Tibial artery (tissue), 4 donors: Measurements from ENCODE around the gene STARD5.

ENCODE experiments used
- DNase-seq, 2 donors: peaks; one replicate each; pipeline ENCODE4 v3.0.0-alpha.2; 2019
- H3K27ac ChIP-seq, 2 donors: fragments of 200-600 bp; sonication (generic) in 1 of 2; 1 replicate in 1 of 2; 2 replicates in 1 of 2; pipeline ENCODE4 v1.5.1; 2018 to 2019; ENCODE audit warnings: mild to moderate bottlenecking in 1 of 2
- H3K27me3 ChIP-seq, 2 donors: fragments of 200-600 bp; sonication (generic) in 1 of 2; one replicate each; pipeline versions ENCODE4 v1.5.1 to v1.6.0; 2016 to 2019
- H3K36me3 ChIP-seq, 3 donors: fragments of 200-600 bp; sonication (generic) in 2 of 3; one replicate each; pipeline ENCODE4 v1.5.1; 2016 to 2019; ENCODE audit warnings: mild to moderate bottlenecking in 2 of 3
- H3K4me1 ChIP-seq, 4 donors: fragments of 200-600 bp; sonication (generic) in 2 of 4; 1 replicate in 3 of 4; 2 replicates in 1 of 4; pipeline ENCODE4 v1.5.1; 2016 to 2019
- H3K4me3 ChIP-seq, 2 donors: fragments of 200-600 bp; sonication (generic) in 1 of 2; 1 replicate in 1 of 2; 2 replicates in 1 of 2; pipeline ENCODE4 v1.5.1; 2018 to 2019; ENCODE audit warnings: mild to moderate bottlenecking in 2 of 2
- H3K9me3 ChIP-seq, 3 donors: fragments of 200-600 bp; sonication (generic) in 1 of 3; one replicate each; pipeline ENCODE4 v1.5.1; 2016 to 2019
- CTCF ChIP-seq, 2 experiments: fragments of 200-600 bp in 1 of 2; fragments of 450-650 bp in 1 of 2; IDR thresholded peaks; one replicate each; pipeline ENCODE4 v1.5.1; 2017 to 2019; ENCODE audit warnings: antibody characterized with exemption in 2 of 2, mild to moderate bottlenecking in 1 of 2, moderate library complexity in 1 of 2
- intact Hi-C: fragments of 100-400 bp; cut with DNase I; formaldehyde crosslinking; loops from one replicate; pipeline ENCODE4 v1.15.0; 2023; ENCODE audit warnings: low total_unique reads

STARD5 gene

DNA sequence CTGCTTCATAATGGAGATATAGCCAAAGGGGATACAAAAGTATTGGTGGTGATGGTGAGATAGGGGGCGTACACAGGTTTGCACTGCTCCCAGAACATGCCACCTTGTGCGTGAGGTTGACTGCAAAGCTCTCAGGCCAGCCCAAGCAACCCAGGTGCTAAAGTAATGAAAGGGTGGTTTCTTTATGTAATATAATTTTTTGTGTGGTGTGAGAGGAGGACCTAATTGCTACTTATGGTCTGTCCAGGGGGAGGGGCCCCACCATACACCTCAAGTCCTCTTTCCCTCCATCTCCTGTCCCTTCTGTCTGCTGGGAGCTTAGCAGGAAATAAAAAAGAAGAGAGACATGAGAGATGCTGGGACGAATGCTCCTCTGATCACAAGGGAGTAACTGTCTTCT is 53.8 kb downstream of the STARD5 start:
- intact Hi-C loops: no loop called here
- no peak overlapping the region for H3K27ac ChIP-seq
- H3K4me3 ChIP-seq: no peak overlapping the region
- H3K4me1 ChIP-seq: peaks cover 0 to 14% (median 9%) of the 10 kb centered on the region in 4 donors
- no peak for TF ChIP-seq CTCF (IDR thresholded peaks at IDR 0.05)
- H3K9me3 ChIP-seq: no peaks in the 10 kb centered on the region
- DNase-seq: no peak
- peaks cover 0 to 12% (median 0%) of the 10 kb centered on the region in 3 donors for H3K36me3 ChIP-seq
- no peaks in the 10 kb centered on the region for H3K27me3 ChIP-seq

DNA sequence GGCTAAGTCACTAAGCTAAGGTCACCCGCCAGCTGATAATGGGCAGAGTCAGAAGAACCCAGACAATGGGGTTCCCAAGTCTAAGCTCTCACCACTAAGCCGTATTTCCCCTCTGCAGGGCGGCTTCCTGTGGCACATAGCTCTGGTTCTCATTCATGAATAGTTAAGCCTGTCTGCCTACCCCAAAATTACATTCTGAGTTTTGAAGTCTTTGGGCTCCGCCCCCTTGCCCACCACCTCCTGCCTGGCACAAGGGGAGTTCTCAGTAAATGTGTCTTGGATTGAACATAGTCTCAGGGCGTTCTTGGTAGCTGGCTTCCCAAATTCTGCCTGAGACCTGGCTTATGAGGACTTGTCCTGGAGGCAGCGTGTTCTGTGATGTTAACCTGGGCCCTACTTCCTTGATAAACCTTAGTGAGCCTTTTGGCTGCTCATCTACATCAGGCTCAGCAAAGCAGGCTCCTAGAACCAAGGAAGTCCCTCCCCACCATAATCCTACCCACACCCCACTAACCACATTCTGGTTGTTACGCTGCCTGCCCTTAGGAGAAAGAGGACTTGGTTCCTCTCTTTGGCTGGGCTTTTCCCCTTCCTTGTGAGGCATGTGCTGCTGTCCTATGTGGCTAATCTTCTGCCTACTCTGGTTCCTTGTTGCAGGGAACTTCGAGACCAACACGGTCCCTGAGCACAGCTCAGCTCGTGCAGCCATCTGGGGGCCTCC is 54.9 kb downstream of the STARD5 start:
- TF ChIP-seq CTCF (IDR thresholded peaks at IDR 0.05): no peak
- no peak for DNase-seq
- no peaks in the 10 kb centered on the region for H3K9me3 ChIP-seq
- no peak overlapping the region for H3K27ac ChIP-seq
- peaks cover 0 to 12% (median 0%) of the 10 kb centered on the region in 3 donors for H3K36me3 ChIP-seq
- H3K4me3 ChIP-seq: no peak overlapping the region
- H3K27me3 ChIP-seq: no peaks in the 10 kb centered on the region
- intact Hi-C loops: loop anchor here (5.0 kb wide), 2 partner anchors 117 to 162 kb away; no protein-coding TSS in a partner anchor
- H3K4me1 ChIP-seq: peaks cover 0 to 11% (median 9%) of the 10 kb centered on the region in 4 donors

GRCh38 chr15:81268340-81268739 is 55.6 kb downstream of the STARD5 start:
- Histone ChIP-seq H3K9me3 (no peaks in the 10 kb centered on the region), H3K27me3 (no peaks in the 10 kb centered on the region), H3K4me1 (peaks cover 0 to 11% (median 9%) of the 10 kb centered on the region in 4 donors), H3K36me3 (peaks cover 0 to 12% (median 0%) of the 10 kb centered on the region in 3 donors), H3K4me3 (no peak overlapping the region), H3K27ac (no peak overlapping the region)
- intact Hi-C loops: loop anchor here (5.0 kb wide), 2 partner anchors 116 to 161 kb away; no protein-coding TSS in a partner anchor
- no peak for DNase-seq
- TF ChIP-seq CTCF (IDR thresholded peaks at IDR 0.05): no peak

DNA sequence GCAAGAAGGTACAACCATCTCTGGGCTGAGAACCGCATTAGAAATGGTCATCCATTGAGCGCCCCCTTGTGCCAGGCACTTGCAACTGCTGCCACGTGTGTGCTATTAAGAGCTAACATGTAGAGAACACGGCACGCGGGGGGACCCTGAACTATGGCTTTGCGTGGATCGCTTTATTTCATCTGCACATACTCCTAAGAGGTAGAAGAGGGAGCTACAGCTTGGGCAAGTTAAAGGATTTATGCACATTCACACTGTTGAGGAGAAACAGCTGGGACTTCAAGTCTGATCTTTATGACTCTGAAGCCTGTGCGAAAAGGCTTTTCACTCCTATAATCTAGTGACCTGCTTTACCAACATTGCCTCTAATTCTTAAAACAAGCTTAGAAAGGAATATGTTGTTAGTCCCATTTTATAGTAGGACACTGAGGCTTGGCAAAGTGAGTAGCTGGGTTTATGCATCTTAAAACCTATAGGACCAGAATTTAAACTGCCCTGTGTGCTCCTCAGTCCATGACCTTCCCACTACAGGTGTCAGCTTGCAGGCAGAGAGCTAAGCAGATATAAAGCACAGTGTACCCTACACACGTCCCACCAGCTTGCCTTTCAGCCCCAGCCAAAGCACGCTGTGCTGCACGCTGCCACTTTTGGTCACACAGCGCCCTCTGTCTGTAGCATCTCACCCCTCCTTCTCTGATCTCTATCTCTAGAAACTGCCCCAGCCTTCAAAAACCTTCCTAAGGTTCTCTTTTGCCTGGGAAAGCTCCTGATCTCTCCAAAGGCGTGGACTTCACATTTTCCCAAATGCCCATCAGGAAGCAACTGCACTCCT is 57.8 kb downstream of the STARD5 start:
- no peak overlapping the region for H3K4me3 ChIP-seq
- no peaks in the 10 kb centered on the region for H3K9me3 ChIP-seq
- H3K4me1 ChIP-seq: peaks cover 0 to 11% (median 9%) of the 10 kb centered on the region in 4 donors
- DNase-seq: peak; percentile 85 to 87
- H3K27ac ChIP-seq: no peak overlapping the region
- TF ChIP-seq CTCF (IDR thresholded peaks at IDR 0.05): peak; percentile 84 to 85
- intact Hi-C loops: loop anchor here (5.0 kb wide), 2 partner anchors 114 to 159 kb away; no protein-coding TSS in a partner anchor
- no peaks in the 10 kb centered on the region for H3K27me3 ChIP-seq
- peaks cover 0 to 6% (median 0%) of the 10 kb centered on the region in 3 donors for H3K36me3 ChIP-seq

DNA sequence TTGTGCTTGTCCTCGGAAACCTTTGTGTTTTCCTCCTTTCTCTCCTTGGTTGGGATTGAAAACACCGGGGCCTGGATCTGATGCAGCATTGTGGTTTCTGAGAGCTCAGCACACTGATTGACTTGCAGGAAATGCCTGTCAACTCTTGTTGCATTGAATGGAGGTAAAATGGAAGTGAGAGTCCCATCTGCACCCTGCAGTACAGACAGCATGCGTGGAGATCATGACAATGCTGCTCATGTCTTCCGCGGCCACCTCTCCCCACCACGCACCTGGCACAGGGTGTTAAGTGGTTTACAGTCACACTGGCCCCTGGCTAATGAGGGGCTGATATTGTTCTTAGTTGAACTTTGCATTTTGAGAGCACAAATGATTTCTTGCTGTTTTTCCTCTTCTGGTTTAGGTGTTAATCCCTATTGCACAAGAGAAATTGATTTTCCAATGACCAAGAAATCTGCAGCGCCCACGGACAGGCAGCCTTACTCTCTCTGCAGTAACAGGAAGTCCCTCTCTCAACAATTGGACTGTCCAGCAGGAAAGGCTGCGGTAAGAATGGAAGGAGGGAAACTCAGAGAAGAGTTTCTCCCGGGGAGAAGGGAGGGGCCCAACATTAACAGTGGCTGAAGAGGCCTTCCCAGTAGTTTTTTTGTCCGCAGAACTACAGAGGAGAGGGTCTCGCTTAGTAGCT is 58.5 kb downstream of the STARD5 start:
- H3K27ac ChIP-seq: no peak overlapping the region
- intact Hi-C loops: loop anchor here (5.0 kb wide), 2 partner anchors 113 to 158 kb away; no protein-coding TSS in a partner anchor

More for the DNA sequence above, 58.5 kb downstream of the STARD5 start:
- Histone ChIP-seq H3K4me1 (peaks cover 0 to 11% (median 9%) of the 10 kb centered on the region in 4 donors), H3K27me3 (no peaks in the 10 kb centered on the region), H3K9me3 (no peaks in the 10 kb centered on the region), H3K4me3 (no peak overlapping the region), H3K36me3 (peaks cover 0 to 6% (median 0%) of the 10 kb centered on the region in 3 donors)
- no peak for DNase-seq
- TF ChIP-seq CTCF (IDR thresholded peaks at IDR 0.05): no peak
